Ishikawa (cell line): ENCODE results near the gene L1CAM.

ENCODE experiments used
- CEBPB ChIP-seq: IDR thresholded peaks from 2 replicates; pipeline ENCODE4 v1.6.1; 2012
- CREB1 ChIP-seq: IDR thresholded peaks from 2 replicates; pipeline ENCODE4 v1.6.1; 2012; ENCODE audit warnings: low read depth
- EGR1 ChIP-seq: IDR thresholded peaks from 2 replicates; pipeline ENCODE4 v1.6.1; 2012
- EP300 ChIP-seq: IDR thresholded peaks from 2 replicates; pipeline ENCODE4 v1.6.1; 2012; ENCODE audit warnings: borderline replicate concordance
- FOXM1 ChIP-seq: IDR thresholded peaks from 2 replicates; pipeline ENCODE4 v1.6.1; 2012; ENCODE audit warnings: low read depth, borderline replicate concordance
- NFIC ChIP-seq: IDR thresholded peaks from 2 replicates; pipeline ENCODE4 v1.6.1; 2012
- RAD21 ChIP-seq: IDR thresholded peaks from 2 replicates; pipeline ENCODE4 v1.6.1; 2012; ENCODE audit warnings: low read depth
- TAF1 ChIP-seq: IDR thresholded peaks from 2 replicates; pipeline ENCODE4 v1.6.1; 2012; ENCODE audit warnings: low read depth, mild to moderate bottlenecking
- TCF12 ChIP-seq: IDR thresholded peaks from 2 replicates; pipeline ENCODE4 v1.6.1; 2012; ENCODE audit warnings: low read depth
- TEAD4 ChIP-seq: IDR thresholded peaks from 2 replicates; pipeline ENCODE4 v1.6.1; 2012
- YY1 ChIP-seq: IDR thresholded peaks from 2 replicates; pipeline ENCODE4 v1.6.1; 2012; ENCODE audit warnings: low read depth
- ZBTB7A ChIP-seq: IDR thresholded peaks from 2 replicates; pipeline ENCODE4 v1.6.1; 2012; ENCODE audit warnings: low read depth
- TF ChIP-seq, protein P1 (sequence below): IDR thresholded peaks from 2 replicates; pipeline ENCODE4 v1.6.1; 2012; ENCODE audit warnings: low read depth, mild to moderate bottlenecking
- TF ChIP-seq, protein P2 (sequence below): IDR thresholded peaks from 2 replicates; pipeline ENCODE4 v1.6.1; 2012
- TF ChIP-seq, protein P3 (sequence below): IDR thresholded peaks from 2 replicates; pipeline ENCODE4 v1.6.1; 2012

The L1CAM gene

DNA sequence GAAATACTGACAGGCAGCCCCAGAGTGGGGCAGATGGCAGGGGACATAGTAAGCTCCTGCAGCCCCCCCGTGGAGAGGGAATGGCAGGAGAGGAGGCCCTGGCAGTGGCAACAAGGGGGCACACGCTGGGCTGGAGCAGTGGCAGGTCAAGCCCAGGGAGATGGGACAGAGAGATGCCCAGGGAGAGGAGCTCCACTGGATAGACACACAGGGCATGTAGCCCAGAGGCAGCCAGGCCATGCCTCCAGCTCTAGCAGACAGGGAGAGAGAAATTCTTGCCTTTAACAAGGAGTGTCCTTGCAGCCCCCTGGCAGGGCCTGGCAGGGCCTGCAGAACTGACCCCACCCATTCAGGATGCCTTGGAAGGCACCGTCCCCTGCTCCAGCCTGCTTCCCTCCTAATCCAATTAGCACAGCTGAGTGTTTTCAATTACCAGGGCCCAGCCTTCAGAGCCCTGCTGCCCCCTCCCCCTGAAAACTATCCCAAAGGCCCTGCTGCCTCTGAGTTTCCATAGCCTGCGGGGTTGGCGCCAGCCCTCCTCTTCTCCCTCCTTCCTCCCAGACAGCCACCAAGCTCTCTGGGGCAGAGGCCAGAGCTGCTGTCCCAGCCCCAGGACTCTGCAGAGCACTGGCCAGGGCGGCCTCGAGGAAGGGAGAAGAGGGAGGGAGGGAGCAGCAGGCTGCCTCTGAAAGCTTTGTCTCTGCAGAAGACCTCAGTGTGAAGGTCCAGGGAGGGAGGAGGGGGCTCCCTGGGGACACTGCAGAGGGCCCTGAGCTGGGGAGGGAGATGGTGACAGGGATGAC lies 12.5 kb downstream of the L1CAM start:
- TF ChIP-seq NFIC (no peak), CEBPB (no peak), TCF12 (no peak), RAD21 (no peak), YY1 (no peak), FOXM1 (no peak), EGR1 (no peak), CREB1 (no peak), TEAD4 (no peak), ZBTB7A (no peak), EP300 (no peak), TAF1 (no peak)
- TF ChIP-seq, protein P1, sequence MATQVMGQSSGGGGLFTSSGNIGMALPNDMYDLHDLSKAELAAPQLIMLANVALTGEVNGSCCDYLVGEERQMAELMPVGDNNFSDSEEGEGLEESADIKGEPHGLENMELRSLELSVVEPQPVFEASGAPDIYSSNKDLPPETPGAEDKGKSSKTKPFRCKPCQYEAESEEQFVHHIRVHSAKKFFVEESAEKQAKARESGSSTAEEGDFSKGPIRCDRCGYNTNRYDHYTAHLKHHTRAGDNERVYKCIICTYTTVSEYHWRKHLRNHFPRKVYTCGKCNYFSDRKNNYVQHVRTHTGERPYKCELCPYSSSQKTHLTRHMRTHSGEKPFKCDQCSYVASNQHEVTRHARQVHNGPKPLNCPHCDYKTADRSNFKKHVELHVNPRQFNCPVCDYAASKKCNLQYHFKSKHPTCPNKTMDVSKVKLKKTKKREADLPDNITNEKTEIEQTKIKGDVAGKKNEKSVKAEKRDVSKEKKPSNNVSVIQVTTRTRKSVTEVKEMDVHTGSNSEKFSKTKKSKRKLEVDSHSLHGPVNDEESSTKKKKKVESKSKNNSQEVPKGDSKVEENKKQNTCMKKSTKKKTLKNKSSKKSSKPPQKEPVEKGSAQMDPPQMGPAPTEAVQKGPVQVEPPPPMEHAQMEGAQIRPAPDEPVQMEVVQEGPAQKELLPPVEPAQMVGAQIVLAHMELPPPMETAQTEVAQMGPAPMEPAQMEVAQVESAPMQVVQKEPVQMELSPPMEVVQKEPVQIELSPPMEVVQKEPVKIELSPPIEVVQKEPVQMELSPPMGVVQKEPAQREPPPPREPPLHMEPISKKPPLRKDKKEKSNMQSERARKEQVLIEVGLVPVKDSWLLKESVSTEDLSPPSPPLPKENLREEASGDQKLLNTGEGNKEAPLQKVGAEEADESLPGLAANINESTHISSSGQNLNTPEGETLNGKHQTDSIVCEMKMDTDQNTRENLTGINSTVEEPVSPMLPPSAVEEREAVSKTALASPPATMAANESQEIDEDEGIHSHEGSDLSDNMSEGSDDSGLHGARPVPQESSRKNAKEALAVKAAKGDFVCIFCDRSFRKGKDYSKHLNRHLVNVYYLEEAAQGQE: no peak
- TF ChIP-seq, protein P2, sequence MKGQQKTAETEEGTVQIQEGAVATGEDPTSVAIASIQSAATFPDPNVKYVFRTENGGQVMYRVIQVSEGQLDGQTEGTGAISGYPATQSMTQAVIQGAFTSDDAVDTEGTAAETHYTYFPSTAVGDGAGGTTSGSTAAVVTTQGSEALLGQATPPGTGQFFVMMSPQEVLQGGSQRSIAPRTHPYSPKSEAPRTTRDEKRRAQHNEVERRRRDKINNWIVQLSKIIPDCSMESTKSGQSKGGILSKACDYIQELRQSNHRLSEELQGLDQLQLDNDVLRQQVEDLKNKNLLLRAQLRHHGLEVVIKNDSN: no peak
- TF ChIP-seq, protein P3, sequence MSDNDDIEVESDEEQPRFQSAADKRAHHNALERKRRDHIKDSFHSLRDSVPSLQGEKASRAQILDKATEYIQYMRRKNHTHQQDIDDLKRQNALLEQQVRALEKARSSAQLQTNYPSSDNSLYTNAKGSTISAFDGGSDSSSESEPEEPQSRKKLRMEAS: no peak

DNA sequence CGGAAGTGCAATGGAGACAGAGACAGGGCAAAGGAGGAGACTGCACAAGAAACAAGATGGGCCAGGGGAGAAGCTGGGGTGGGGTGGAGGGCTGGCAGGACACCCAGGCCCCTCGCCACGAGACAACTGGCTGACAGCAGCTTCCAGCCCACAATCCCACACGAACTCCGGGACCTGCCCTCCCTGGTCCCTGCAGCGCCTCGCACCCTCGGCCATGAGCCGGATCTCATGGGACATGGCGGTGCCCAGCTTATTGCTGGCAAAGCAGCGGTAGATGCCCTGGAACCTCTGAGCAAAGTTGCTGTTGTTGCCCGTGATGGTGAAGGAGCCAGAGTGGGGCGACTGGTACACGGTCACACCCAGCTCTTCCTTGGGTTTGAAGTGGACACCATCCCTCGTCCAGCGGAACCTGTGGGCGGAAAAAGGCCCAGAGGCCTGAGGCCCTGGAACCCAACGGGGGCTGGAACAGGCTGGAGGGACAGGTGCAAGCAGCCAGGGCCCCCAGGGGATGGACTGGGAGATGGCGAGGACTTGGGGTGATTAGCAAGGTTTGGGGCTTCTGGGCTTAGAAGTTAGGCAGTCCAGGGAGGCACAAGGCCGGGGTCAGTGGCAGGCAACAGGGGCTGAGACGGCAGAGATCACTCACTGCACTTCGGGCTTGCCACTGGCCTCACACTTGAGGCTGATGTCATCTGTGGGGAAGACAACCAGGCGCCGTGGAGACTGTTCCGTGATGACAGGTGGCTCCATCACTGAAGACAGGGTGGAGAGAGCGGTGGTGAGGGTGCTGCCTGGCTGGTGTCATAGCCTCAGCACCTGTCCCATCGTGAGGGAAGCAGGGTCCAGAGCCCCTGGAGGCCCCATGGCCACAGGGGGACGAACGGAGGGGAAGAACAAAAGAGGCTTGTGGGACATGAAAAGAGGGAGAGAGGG lies 13.8 kb downstream of the L1CAM start:
- no peak for TF ChIP-seq CREB1
- TF ChIP-seq RAD21: no peak
- TF ChIP-seq TCF12: no peak
- TF ChIP-seq, protein P2: no peak
- TF ChIP-seq, protein P3: no peak

DNA sequence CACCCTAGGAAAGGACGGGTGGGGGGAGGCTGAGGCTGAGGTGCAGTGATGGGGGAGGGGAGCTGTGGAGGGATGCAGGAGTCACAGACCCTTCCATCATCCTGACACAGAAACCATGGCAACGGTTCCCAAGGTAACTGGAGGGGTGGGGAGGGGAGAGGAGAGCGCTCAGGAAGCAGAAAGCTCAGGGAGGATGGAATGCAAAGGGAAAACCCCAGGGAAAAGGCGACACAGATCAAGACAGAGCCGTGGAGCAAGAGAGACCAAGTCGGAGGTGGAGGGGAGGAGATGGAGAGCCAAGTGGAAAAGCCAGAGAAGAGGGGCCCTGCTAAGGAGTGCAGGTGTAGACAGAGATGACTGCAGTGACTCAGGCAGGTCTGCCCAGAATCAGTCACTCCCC lies 14.5 kb downstream of the L1CAM start:
- TF ChIP-seq, protein P1: no peak
- no peak for TF ChIP-seq YY1
- TF ChIP-seq EGR1: no peak
- no peak for TF ChIP-seq NFIC
- TF ChIP-seq RAD21: no peak
- no peak for TF ChIP-seq CREB1
- TF ChIP-seq TEAD4: no peak
- no peak for TF ChIP-seq TCF12
- TF ChIP-seq EP300: no peak
- no peak for TF ChIP-seq ZBTB7A
- no peak for TF ChIP-seq FOXM1
- TF ChIP-seq, protein P3: no peak
- TF ChIP-seq, protein P2: no peak
- TF ChIP-seq CEBPB: no peak
- no peak for TF ChIP-seq TAF1

DNA sequence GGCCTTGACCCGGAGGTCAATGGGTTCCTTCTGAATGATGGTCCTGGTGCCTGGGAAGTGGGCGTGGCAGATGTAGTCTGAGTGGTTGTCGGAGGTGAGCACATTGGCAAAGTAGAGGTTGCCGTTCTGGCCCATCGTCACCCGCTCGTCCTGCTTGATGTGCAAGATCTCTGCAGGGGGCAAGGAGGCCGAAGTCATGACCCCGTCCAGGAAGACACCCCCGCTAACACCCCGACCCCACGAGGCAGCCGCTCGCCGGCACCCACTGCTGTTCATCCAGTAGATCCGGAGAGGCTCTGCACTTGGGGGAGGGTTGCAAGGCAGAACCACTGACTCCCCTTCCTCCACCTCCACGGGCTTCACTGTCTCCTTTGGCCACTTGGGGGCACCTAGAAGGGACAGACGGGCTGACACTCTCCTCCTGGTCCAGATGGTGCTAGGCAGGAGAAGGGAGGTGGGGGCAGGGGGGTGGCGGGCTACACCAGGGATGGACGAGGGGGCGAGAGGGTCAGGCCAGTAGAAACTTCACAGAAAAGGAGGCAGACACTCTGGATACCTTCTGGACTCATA lies 15.1 kb downstream of the L1CAM start:
- TF ChIP-seq, protein P3: no peak
- TF ChIP-seq, protein P2: no peak
- TF ChIP-seq FOXM1: no peak
- TF ChIP-seq NFIC: no peak
- TF ChIP-seq, protein P1: no peak
- no peak for TF ChIP-seq RAD21
- no peak for TF ChIP-seq ZBTB7A
- TF ChIP-seq YY1: no peak
- TF ChIP-seq TAF1: no peak
